Measurements from ENCODE around the gene ADAMTS14.

Gene ADAMTS14

GRCh38 chr10:70786799-70787415 is 114.6 kb downstream of the ADAMTS14 start:
- in situ Hi-C loops (cut with MboI; ENCODE audit: low sequenced_read_pairs) = no loop called here
- Histone ChIP-seq H3K9me3 (no peaks in the 10 kb centered on the region), H3K27me3 (ENCODE audit: low read depth) (peaks cover 17% of the 10 kb centered on the region), H3K36me3 (replicated peaks) (no peaks in the 10 kb centered on the region), H3K4me1 (no peaks in the 10 kb centered on the region), H3K4me3 (no peak overlapping the region)
- no peak for DNase-seq (ENCODE audit: low spot score in 2 of 2)

DNA sequence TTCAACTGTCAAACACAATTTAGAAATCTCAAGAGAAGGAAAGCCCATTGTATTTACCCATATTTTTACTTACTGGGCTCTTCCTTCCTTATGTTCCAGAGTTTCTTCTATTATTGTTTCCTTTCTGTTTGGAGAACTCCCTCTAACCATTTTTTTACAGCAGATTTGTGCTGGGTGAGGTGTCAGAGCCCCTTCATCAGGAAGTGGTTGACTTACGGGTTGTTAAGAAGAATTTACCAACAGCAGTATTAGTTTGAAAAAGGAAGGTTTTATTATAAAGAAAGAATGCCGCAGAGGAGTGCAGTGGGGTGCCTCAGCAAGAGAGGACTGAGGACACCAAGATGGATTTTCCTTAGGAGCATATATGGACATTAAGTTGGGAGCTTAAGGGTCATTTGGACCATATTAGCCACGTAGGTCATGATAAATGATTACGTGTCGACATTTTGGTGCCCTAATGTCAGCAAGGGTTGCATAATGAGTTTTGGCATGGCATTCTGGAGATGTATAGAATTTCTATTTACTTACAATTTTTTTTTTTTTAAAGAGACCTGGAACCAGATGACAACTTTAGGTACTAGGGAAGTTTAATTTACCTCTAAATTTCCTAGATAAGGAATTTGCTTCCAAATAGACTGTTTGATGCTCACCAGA is 119.2 kb downstream of the ADAMTS14 start:
- Histone ChIP-seq H3K27me3 (ENCODE audit: low read depth) (peaks cover 14% of the 10 kb centered on the region), H3K9me3 (no peaks in the 10 kb centered on the region), H3K4me3 (no peak overlapping the region), H3K36me3 (replicated peaks) (no peaks in the 10 kb centered on the region), H3K4me1 (no peaks in the 10 kb centered on the region)
- DNase-seq (ENCODE audit: low spot score in 2 of 2) = no peak
- in situ Hi-C loops (cut with MboI; ENCODE audit: low sequenced_read_pairs) = no loop called here

DNA sequence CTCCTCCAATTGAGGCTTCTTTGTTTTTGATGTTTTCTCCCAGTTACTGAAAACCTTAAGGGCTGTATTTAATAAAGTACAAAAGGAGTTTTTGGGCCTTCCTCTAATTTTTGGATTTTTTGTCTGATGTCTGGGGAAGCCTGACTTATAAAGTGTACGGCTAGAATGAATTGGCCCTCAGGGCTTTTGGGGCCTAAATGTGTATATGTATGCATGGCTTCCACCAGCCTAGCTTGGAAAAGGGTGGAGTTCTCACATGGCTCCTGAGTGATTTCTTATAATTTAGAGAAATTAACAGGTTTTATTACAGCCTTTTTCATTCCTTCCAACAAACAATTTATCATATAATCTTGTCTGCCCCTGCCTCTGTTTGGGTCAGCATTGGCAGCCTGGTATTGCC is 123.3 kb downstream of the ADAMTS14 start:
- DNase-seq (ENCODE audit: low spot score in 2 of 2) = no peak
- Histone ChIP-seq H3K27me3 (ENCODE audit: low read depth) (peaks cover 9% of the 10 kb centered on the region), H3K4me3 (no peak overlapping the region), H3K4me1 (no peaks in the 10 kb centered on the region), H3K36me3 (replicated peaks) (no peaks in the 10 kb centered on the region), H3K9me3 (no peaks in the 10 kb centered on the region)
- in situ Hi-C loops (cut with MboI; ENCODE audit: low sequenced_read_pairs) = no loop called here

DNA sequence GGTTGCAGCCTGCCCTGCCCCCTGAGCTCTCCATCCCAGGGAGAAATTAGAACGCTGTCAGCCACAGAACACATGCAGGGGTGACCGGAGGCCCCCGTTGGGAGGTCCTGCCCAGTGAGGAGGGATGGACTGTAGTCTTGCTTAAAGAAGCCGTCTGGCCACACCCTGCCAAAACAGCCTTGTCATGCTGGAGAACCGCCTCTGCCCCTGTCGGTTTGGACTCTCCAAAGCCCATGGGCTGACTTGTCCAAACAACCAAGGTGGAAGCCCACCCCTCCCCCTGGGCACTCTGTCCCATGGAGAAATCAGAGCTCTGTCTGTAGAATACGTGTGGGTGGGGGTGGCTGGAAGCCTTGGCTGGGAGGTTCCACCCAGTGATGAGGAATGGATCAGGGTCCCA is 125.5 kb downstream of the ADAMTS14 start:
- no peak overlapping the region for H3K4me3 ChIP-seq
- in situ Hi-C loops (cut with MboI; ENCODE audit: low sequenced_read_pairs) = no loop called here
- no peaks in the 10 kb centered on the region for H3K36me3 ChIP-seq (replicated peaks)
- H3K4me1 ChIP-seq = no peaks in the 10 kb centered on the region
- no peaks in the 10 kb centered on the region; the same call in 1 of the 2 replicates for H3K27me3 ChIP-seq (ENCODE audit: low read depth)
- no peak for DNase-seq (ENCODE audit: low spot score in 2 of 2)
- no peaks in the 10 kb centered on the region for H3K9me3 ChIP-seq

GRCh38 chr10:70799124-70799523 is 126.8 kb downstream of the ADAMTS14 start:
- H3K36me3 ChIP-seq (replicated peaks) = no peaks in the 10 kb centered on the region
- in situ Hi-C loops (cut with MboI; ENCODE audit: low sequenced_read_pairs) = no loop called here
- DNase-seq (ENCODE audit: low spot score in 2 of 2) = no peak
- no peaks in the 10 kb centered on the region; the same call in 1 of the 2 replicates for H3K27me3 ChIP-seq (ENCODE audit: low read depth)
- H3K9me3 ChIP-seq = no peaks in the 10 kb centered on the region
- no peak overlapping the region for H3K4me3 ChIP-seq
- H3K4me1 ChIP-seq = no peaks in the 10 kb centered on the region

GRCh38 chr10:70801854-70802253 is 129.5 kb downstream of the ADAMTS14 start:
- H3K9me3 ChIP-seq = no peaks in the 10 kb centered on the region
- in situ Hi-C loops (cut with MboI; ENCODE audit: low sequenced_read_pairs) = no loop called here
- no peak overlapping the region for H3K4me3 ChIP-seq
- H3K27me3 ChIP-seq (ENCODE audit: low read depth) = no peaks in the 10 kb centered on the region; the same call in 1 of the 2 replicates
- no peak for DNase-seq (ENCODE audit: low spot score in 2 of 2)
- peaks cover under 1% of the 10 kb centered on the region for H3K4me1 ChIP-seq
- no peaks in the 10 kb centered on the region for H3K36me3 ChIP-seq (replicated peaks)

DNA sequence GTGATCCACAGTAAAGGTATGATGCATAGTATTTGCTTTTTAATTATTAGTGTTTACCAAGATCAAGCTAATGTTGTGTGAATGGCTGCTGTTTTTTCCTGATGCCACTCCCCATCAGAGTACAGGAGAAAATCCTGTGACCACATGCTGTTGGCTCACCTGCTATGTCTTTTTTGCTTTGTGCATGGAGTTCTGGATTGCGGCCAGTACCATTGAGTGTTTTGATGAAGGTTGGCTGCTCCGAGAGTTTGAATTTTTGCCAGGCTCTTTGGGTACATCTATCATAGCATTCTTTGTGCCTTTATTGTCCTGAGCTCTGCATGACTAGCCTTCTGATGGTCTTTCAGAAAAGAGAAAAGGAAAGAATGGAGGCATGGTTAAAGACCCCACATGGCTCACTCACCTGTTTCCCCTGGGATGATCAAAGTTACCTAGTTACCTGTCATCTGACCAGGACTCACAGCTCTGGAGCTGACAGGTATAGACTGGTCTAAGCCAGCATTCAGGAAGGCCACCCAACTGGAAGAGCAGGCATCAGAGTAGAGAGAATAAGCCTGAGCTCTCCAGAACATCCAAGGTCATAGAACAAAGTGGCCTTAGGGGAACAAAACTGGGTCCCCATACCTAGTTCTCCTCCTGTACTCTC is 131.6 kb downstream of the ADAMTS14 start:
- H3K36me3 ChIP-seq (replicated peaks) = no peaks in the 10 kb centered on the region
- DNase-seq (ENCODE audit: low spot score in 2 of 2) = no peak
- in situ Hi-C loops (cut with MboI; ENCODE audit: low sequenced_read_pairs) = no loop called here
- H3K27me3 ChIP-seq (ENCODE audit: low read depth) = no peaks in the 10 kb centered on the region; the same call in 1 of the 2 replicates
- H3K4me3 ChIP-seq = no peak overlapping the region
- peaks cover 9% of the 10 kb centered on the region for H3K4me1 ChIP-seq
- no peaks in the 10 kb centered on the region for H3K9me3 ChIP-seq

DNA sequence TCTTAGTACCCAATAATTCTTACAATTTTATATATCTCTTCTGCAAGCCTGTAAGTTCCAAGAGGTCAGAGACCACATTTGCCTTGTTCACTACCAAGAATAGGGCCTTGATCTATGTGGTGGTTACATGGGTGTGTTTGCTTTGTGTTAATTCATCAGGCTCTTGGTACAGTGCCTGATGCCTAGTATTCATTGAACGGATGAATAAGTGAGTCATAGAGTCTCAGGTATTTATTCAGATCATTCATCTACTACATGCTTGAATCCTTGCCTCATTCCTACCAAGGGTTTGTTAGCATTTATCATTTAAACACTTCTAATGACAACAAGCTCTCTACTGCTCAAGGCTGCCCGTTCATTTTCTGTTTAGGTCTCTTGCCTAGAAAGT is 132.1 kb downstream of the ADAMTS14 start:
- H3K4me1 ChIP-seq = peaks cover 9% of the 10 kb centered on the region
- no peaks in the 10 kb centered on the region for H3K9me3 ChIP-seq
- H3K27me3 ChIP-seq (ENCODE audit: low read depth) = no peaks in the 10 kb centered on the region; the same call in 1 of the 2 replicates
- no peak for DNase-seq (ENCODE audit: low spot score in 2 of 2)
- no peak overlapping the region for H3K4me3 ChIP-seq
- in situ Hi-C loops (cut with MboI; ENCODE audit: low sequenced_read_pairs) = no loop called here
- H3K36me3 ChIP-seq (replicated peaks) = no peaks in the 10 kb centered on the region

GRCh38 chr10:70805619-70806215 is 133.4 kb downstream of the ADAMTS14 start:
- DNase-seq (ENCODE audit: low spot score in 2 of 2) = no peak
- Histone ChIP-seq H3K4me3 (no peak overlapping the region), H3K9me3 (no peaks in the 10 kb centered on the region), H3K27me3 (ENCODE audit: low read depth) (no peaks in the 10 kb centered on the region; the same call in 1 of the 2 replicates), H3K36me3 (replicated peaks) (no peaks in the 10 kb centered on the region), H3K4me1 (peaks cover 9% of the 10 kb centered on the region)
- in situ Hi-C loops (cut with MboI; ENCODE audit: low sequenced_read_pairs) = no loop called here

DNA sequence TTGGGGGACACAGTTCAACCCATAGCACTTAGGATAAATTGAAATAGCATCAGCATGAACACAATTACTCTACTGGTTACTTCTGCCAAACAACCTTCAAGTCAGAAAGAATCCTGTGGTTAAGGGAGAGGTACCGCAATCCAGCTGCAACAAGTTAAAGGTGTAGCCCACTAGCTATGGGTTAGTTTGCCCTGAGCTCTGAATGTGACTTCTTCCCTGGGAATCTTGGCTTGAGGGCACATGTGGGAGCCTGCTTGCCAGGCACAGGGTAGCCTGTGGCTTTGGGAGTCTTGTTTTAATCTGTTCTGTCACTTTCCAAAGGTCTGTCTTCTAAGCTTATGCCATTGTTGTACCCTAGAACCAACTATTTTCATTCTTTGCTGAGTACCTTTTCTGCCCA is 134.5 kb downstream of the ADAMTS14 start:
- H3K9me3 ChIP-seq = no peaks in the 10 kb centered on the region
- no peaks in the 10 kb centered on the region for H3K36me3 ChIP-seq (replicated peaks)
- peaks cover 9% of the 10 kb centered on the region for H3K4me1 ChIP-seq
- in situ Hi-C loops (cut with MboI; ENCODE audit: low sequenced_read_pairs) = no loop called here
- H3K27me3 ChIP-seq (ENCODE audit: low read depth) = no peaks in the 10 kb centered on the region; the same call in 1 of the 2 replicates
- no peak overlapping the region for H3K4me3 ChIP-seq
- no peak for DNase-seq (ENCODE audit: low spot score in 2 of 2)

GRCh38 chr10:70807556-70807955 is 135.2 kb downstream of the ADAMTS14 start:
- Histone ChIP-seq H3K9me3 (no peaks in the 10 kb centered on the region), H3K4me3 (no peak overlapping the region), H3K27me3 (ENCODE audit: low read depth) (no peaks in the 10 kb centered on the region), H3K36me3 (replicated peaks) (no peaks in the 10 kb centered on the region), H3K4me1 (peaks cover 9% of the 10 kb centered on the region)
- no peak for DNase-seq (ENCODE audit: low spot score in 2 of 2)
- in situ Hi-C loops (cut with MboI; ENCODE audit: low sequenced_read_pairs) = no loop called here

- no peak for DNase-seq (ENCODE audit: low spot score in 2 of 2)
- Histone ChIP-seq H3K4me3 (no peak overlapping the region), H3K36me3 (replicated peaks) (no peaks in the 10 kb centered on the region), H3K9me3 (no peaks in the 10 kb centered on the region), H3K27me3 (ENCODE audit: low read depth) (no peaks in the 10 kb centered on the region), H3K4me1 (peaks cover 9% of the 10 kb centered on the region)
- in situ Hi-C loops (cut with MboI; ENCODE audit: low sequenced_read_pairs) = no loop called here
Observed at GRCh38 chr10:70809011-70809611, 136.8 kb downstream of the ADAMTS14 start.

DNA sequence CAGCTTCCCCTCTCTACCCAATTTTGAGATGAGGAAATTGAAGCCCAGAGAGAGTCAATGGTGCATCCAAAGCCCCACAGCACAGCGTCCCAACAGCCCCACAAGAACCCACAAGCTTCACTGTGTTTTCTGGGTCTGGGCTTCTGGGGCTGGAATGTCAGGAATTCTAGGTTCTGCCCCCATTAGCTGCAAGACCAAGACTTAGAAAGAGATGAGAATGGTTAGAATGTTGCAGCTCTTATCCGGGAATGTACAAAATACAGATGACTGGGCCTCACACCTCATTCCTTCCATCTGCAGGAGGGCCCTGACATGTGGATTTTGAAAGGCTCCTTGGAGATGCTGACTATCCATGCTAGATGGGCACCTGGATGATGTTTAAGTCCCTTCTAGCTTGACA is 137.4 kb downstream of the ADAMTS14 start:
- Histone ChIP-seq H3K27me3 (ENCODE audit: low read depth) (no peaks in the 10 kb centered on the region), H3K9me3 (no peaks in the 10 kb centered on the region), H3K4me1 (peaks cover 9% of the 10 kb centered on the region), H3K36me3 (replicated peaks) (no peaks in the 10 kb centered on the region), H3K4me3 (no peak overlapping the region)
- DNase-seq (ENCODE audit: low spot score in 2 of 2) = no peak
- in situ Hi-C loops (cut with MboI; ENCODE audit: low sequenced_read_pairs) = no loop called here

- H3K27me3 ChIP-seq (ENCODE audit: low read depth) = no peaks in the 10 kb centered on the region
- peaks cover 9% of the 10 kb centered on the region for H3K4me1 ChIP-seq
- no peaks in the 10 kb centered on the region for H3K9me3 ChIP-seq
- no peak overlapping the region for H3K4me3 ChIP-seq
- in situ Hi-C loops (cut with MboI; ENCODE audit: low sequenced_read_pairs) = no loop called here
- H3K36me3 ChIP-seq (replicated peaks) = no peaks in the 10 kb centered on the region
- no peak for DNase-seq (ENCODE audit: low spot score in 2 of 2)
Observed at GRCh38 chr10:70810967-70811366, 138.7 kb downstream of the ADAMTS14 start.
